AG04449 (cell line): ENCODE data around the gene DDX27.

Source experiments
- CTCF ChIA-PET: fragments of 350-600 bp; formaldehyde crosslinking; extraction: SDS; loops from one replicate; lab custom pipeline; 2021; ENCODE audit warnings: antibody characterized with exemption; lab: Yijun Ruan, JAX
- POLR2A ChIA-PET: fragments of 400-600, 350-600 bp; formaldehyde crosslinking; extraction: SDS; loops from one replicate; lab custom pipeline; 2020; ENCODE audit warnings: antibody characterized with exemption, inconsistent platforms; lab: Yijun Ruan, JAX
- DNase-seq: peaks from one replicate; pipeline ENCODE4 v3.0.0-alpha.2; 2010; ENCODE audit warnings: low read depth, low spot score
- H3K4me3 ChIP-seq: 2 replicates; pipeline ENCODE4 v1.5.1; 2011; ENCODE audit warnings: low read depth, mild to moderate bottlenecking, control low read depth, low read length
- TF ChIP-seq, protein P1 (sequence below): IDR thresholded peaks from one replicate; pipeline ENCODE4 v1.5.1; 2011; ENCODE audit warnings: mild to moderate bottlenecking, moderate library complexity, low read length, control low read depth, inconsistent platforms; ENCODE audit not compliant: insufficient read depth; ENCODE audit errors: missing control alignments

The DDX27 gene

DNA sequence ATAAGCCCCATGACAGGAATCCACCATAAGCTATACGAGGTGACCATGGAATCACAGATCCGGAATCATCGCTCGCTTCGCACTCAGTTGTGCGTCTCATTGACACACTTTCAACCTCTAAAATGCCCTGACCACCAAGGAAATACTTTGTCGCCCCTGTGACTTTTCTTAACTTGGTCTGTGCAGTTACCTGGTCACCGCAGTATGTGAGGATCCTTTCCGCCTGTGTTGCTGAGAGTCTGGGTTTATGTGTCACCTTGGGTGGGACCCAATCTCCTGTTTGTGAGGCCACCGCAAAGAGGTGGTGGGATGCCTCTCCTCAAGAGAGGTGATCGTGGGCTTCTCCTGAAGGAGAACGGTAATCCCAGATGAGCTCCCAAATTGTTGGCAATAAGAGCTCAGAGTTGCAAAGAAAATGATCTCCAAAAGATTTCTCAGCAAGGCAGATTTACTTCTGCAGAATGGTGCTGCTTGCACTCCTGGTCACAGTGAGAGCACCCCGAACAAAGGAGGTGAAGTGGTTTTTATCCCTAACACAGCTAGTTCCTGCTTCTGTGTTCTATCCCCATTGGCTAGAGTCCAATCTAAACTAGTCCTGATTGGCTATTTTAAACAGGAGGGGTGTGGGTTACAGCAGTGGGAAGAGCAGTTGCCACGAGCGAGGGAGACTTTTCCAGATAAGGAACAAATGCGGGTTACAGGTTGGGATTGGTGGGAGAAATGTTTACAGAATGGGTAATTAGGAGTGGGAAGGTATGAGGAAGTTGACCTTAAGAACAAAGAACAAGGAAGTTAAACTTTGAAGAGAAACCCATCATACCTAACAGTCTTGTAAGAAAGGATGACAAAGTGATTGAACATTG is 67.7 kb downstream of the DDX27 start:
- ChIA-PET CTCF (interaction anchor here (1.5 to 2.7 kb wide), 3 partner anchors 16 to 41 kb away, joined by 4 to 7 read pairs (median 4); no protein-coding TSS in a partner anchor), POLR2A (interaction anchor here (0.6 to 2.4 kb wide), 3 partner anchors 8 to 16 kb away, joined by 3 to 21 read pairs (median 5); partner anchors contain the start of gene ZNFX1)
- no peak for DNase-seq
- TF ChIP-seq, protein P1, sequence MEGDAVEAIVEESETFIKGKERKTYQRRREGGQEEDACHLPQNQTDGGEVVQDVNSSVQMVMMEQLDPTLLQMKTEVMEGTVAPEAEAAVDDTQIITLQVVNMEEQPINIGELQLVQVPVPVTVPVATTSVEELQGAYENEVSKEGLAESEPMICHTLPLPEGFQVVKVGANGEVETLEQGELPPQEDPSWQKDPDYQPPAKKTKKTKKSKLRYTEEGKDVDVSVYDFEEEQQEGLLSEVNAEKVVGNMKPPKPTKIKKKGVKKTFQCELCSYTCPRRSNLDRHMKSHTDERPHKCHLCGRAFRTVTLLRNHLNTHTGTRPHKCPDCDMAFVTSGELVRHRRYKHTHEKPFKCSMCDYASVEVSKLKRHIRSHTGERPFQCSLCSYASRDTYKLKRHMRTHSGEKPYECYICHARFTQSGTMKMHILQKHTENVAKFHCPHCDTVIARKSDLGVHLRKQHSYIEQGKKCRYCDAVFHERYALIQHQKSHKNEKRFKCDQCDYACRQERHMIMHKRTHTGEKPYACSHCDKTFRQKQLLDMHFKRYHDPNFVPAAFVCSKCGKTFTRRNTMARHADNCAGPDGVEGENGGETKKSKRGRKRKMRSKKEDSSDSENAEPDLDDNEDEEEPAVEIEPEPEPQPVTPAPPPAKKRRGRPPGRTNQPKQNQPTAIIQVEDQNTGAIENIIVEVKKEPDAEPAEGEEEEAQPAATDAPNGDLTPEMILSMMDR, result no peak
- H3K4me3 ChIP-seq, result no peak overlapping the region

DNA sequence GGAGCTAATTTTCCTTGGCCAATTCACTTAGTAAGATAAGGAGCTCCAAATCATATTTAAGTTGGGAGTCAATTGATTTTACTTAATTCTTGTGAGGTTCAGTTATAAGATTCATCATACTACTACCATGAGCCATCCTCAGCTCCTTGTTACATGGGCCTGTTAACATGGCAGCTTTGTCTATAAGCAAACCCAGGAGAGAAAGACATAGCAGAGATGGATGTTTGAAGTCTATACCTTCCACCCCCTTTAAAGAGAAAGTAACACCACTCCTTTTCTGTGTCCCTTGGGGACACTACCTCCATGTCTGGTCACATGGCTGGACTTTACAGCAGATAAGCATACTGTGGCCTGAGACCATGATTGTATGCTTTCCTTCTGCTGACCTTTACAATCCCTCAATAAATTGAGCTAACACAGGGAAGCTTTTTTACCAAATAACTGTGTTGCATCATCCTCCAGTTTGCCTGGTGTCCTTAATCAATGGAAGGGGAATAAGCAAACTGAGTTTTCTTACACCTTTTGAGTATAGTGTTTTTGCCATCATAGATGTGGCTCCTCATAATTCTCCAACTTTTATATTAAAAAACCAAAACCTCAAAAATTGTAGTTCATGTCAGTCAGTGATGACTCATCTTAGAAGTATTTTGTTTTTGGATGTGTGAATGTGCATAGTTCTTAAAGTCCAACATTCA is 68.5 kb downstream of the DDX27 start:
- DNase-seq, result no peak
- ChIA-PET CTCF (interaction anchor here (0.8 to 2.7 kb wide), 4 partner anchors 15 to 247 kb away, joined by 3 to 7 read pairs (median 4); no protein-coding TSS in a partner anchor), POLR2A (interaction anchor here (0.6 to 2.4 kb wide), 3 partner anchors 8 to 16 kb away, joined by 3 to 21 read pairs (median 5); partner anchors contain the start of gene ZNFX1)
- H3K4me3 ChIP-seq, result no peak overlapping the region
- TF ChIP-seq, protein P1, result no peak

DNA sequence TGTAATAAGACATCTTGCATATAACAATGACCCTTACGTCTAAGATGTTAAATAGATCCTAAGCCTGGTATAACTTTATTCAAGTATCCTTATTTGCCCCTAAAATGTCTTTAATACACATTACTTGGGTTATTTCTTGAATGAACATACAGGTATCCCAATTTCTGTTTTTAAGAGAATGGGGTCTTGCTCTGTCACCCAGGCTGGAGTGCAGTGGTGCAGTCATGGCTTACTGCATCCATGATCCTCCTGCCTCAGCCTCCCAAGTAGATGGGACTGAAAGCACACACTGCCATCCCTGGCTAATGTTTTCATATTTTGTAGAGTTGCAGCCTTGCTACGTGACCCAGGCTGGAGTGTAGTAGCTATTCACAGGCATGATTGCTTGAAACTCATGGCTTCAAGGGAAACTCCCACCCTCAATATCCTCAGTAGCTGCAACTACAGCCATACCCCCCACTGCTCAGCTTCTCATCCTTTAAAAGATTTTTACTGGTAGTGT is 69.1 kb downstream of the DDX27 start:
- ChIA-PET POLR2A (interaction anchor here (1.9 to 2.4 kb wide), 2 partner anchors 10 to 15 kb away, joined by 5 to 21 read pairs; partner anchors contain the start of gene ZNFX1), CTCF (interaction anchor here (0.8 to 2.7 kb wide), 2 partner anchors 15 to 246 kb away, joined by 3 to 7 read pairs; no protein-coding TSS in a partner anchor)
- no peak for DNase-seq
- TF ChIP-seq, protein P1, result no peak
- no peak overlapping the region for H3K4me3 ChIP-seq

DNA sequence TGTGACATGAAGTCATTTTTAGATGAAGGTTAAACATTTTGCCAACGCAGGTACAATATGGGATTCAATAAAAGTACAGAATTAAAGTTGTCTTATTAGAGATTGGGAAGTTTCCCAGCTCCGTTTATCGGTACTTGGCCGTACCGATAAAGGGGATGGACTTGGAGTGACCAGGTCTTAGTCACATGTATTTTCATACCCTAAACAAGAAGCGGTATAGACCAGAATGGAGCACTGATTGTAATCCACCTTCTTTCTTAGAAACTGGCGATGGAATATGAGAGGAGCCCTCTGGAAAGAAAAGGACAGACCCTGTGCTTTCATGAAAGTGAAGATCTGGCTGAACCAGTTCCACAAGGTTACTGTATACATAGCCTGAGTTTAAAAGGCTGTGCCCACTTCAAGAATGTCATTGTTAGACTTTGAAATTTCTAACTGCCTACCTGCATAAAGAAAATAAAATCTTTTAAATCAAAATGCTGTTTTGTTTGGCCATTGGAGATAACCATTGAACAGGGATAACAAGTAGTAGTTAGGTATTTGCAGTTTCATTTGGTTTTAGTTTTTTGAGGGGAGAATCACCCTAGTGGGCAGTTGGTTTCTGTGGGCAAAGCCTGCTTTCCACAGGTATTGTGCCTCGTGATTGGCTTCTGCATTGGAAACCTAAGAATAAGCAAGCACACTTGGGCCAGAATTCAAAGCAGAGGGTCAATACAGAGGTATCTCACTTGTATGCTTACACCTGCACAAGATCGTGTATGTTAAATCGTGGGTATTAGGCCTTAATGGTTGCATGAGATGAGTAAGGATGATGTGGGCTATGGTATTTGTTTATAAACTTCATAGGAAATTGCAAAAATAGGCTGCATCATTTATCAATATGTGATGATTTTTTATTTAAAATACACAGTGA is 69.8 kb downstream of the DDX27 start:
- CTCF ChIA-PET, result interaction anchor here (0.7 to 2.7 kb wide), 3 partner anchors 14 to 259 kb away, joined by 3 to 7 read pairs (median 5); no protein-coding TSS in a partner anchor
- TF ChIP-seq, protein P1, result no peak
- no peak overlapping the region for H3K4me3 ChIP-seq
- POLR2A ChIA-PET, result interaction anchor here (2.4 to 4.3 kb wide), 2 partner anchors 9 to 11 kb away, joined by 21 to 37 read pairs; partner anchors contain the start of gene ZNFX1
- DNase-seq, result no peak

DNA sequence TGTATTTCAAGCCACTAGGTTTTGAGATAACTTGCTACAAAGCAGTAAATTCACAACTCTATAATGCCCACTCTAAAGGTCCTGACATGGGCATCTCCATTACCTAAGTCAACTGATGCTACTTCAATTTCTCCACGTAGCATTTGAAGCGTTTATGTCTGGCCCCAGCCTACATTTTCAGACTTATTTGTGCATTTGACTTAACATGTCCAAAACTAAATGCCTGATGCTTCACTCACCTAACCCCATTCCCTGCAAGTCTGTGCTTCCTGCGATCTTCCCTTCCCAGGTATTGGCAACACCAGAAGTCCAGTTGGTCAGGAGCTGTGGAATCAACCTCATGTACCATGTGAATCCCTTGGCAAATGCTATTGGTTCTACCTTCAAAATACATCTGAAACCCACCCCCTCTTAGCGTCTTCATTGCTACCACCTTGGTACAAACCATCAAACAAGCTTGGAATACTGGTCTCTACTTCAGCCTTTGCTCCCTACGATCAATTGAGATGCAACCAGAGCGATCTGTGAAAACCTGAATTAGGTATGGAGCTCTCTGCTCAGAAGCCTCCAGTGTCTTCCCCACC is 71.5 kb downstream of the DDX27 start:
- DNase-seq, result no peak
- ChIA-PET POLR2A (interaction anchor here (0.9 to 4.3 kb wide), 2 partner anchors 10 to 72 kb away, joined by 3 to 37 read pairs; partner anchors contain the start of genes DDX27 and ZNFX1), CTCF (interaction anchor here (3.7 kb wide), 1 partner anchor 11 kb away, joined by 11 read pairs; no protein-coding TSS in a partner anchor)
- H3K4me3 ChIP-seq, result no peak overlapping the region
- TF ChIP-seq, protein P1, result no peak
